Right lobe of liver (tissue), 4 donors: ENCODE results near the gene RERE.

Experiments
- CTCF ChIP-seq, 4 donors: fragments of 200-600 bp in 3 of 4; fragments of 450-650 bp in 1 of 4; IDR thresholded peaks; one replicate each; pipeline versions ENCODE4 v1.5.1 to v1.8.0; 2016 to 2022; ENCODE audit warnings: antibody characterized with exemption in 4 of 4, mild to moderate bottlenecking in 2 of 4
- POLR2A ChIP-seq: fragments of 450-650 bp; IDR thresholded peaks from one replicate; pipeline ENCODE4 v1.6.1; 2017; ENCODE audit warnings: antibody characterized with exemption, mild to moderate bottlenecking
- donor health status: DM: no; HTN: no; CAD: no.
- donor health status: DM: no; HTN: no; CAD: no.
- donor health status: DM: no; HTN: yes; CAD: no.

DNA sequence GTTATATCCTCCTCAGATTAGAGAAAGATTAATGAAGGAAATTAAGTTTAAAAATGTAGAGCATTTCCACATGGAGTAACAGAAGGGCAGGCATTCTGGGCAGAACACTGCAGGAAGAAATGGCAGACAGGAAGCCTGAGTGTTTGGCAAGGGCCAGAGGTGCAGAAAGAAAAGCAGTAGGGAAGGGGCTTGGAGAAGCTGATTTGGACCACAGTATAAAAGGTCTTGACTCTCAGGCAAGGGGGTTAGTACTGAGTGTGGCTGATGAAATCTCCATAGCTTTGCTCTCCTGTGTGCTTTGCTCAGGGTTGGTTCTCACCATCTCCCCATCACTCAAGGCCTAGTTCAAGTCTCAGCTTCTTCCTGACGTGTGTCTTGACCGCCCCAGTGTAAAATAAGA is 419.4 kb downstream of the RERE start:
- TF ChIP-seq CTCF (IDR thresholded peaks at IDR 0.05) (no peak), POLR2A (no peak)
